Endothelial cell of umbilical vein (primary cell): ENCODE results near the gene CNTNAP2. TPM values are rescaled to one million over a fixed set of nuclear protein-coding genes. Genes with fewer than 3 reads are reported as not detected.

Experiments used
- BruUV-seq: library from RNA; stranded (reverse); fragments of 400-500 nt; replicated peaks from 2 replicates; lab custom pipeline; 2021; lab: Mats Ljungman, UMichigan
- CTCF ChIA-PET: fragments of 300-600, 350-600 bp; sonication (Branson Sonifier 250); formaldehyde crosslinking; loops from one replicate; lab custom pipeline; 2021; ENCODE audit warnings: antibody characterized with exemption, inconsistent platforms; lab: Charles Lee
- POLR2A ChIA-PET: fragments of 300-600, 350-600 bp; sonication (Branson Sonifier 250); formaldehyde crosslinking; loops from one replicate; lab custom pipeline; 2021; ENCODE audit warnings: antibody characterized with exemption, inconsistent platforms; lab: Charles Lee
- DNase-seq: peaks from one replicate; pipeline ENCODE4 v3.0.0-alpha.2; 2011; ENCODE audit warnings: low read depth, low spot score
- FAIRE-seq: peaks from 2 replicates; lab custom pipeline; 2011; peaks lifted over from hg19 to GRCh38; lab: Jason Lieb, UNC
- H2AFZ ChIP-seq: 2 replicates; pipeline ENCODE4 v1.6.0; 2012; ENCODE audit warnings: low read depth, low read length, control low read depth, inconsistent platforms
- H3K27ac ChIP-seq: 2 replicates; pipeline ENCODE4 v1.5.1; 2011; ENCODE audit warnings: low read depth, mild to moderate bottlenecking, control low read depth, low read length, moderate library complexity; ENCODE audit not compliant: insufficient read depth
- H3K27me3 ChIP-seq, 2 experiments: 2 replicates each; pipeline versions ENCODE4 v1.6.0 to v1.6.1; 2011; ENCODE audit warnings: low read length in 2 of 2, mixed read lengths in 1 of 2; ENCODE audit not compliant: control insufficient read depth in 2 of 2, insufficient read depth in 2 of 2
- H3K36me3 ChIP-seq, 2 experiments: 2 replicates in 1 of 2; 3 replicates in 1 of 2; pipeline ENCODE4 v1.5.1; 2011; ENCODE audit warnings: low read length in 2 of 2, mild to moderate bottlenecking in 1 of 2, moderate library complexity in 1 of 2; ENCODE audit not compliant: control insufficient read depth in 2 of 2, insufficient read depth in 2 of 2; ENCODE audit errors: extremely low read depth in 1 of 2
- H3K4me1 ChIP-seq: 3 replicates; pipeline ENCODE4 v1.5.1; 2011; ENCODE audit warnings: mild to moderate bottlenecking, low read length; ENCODE audit not compliant: control insufficient read depth, insufficient read depth; ENCODE audit errors: extremely low read depth
- H3K4me2 ChIP-seq: 2 replicates; pipeline ENCODE4 v1.6.1; 2011; ENCODE audit warnings: low read length, control low read depth, mixed read lengths; ENCODE audit not compliant: insufficient read depth
- H3K4me3 ChIP-seq, 3 experiments: fragments of 200-600 bp in 1 of 3; sonication (generic), shearing (Covaris generic) in 1 of 3; replicated peaks in 1 of 3; 2 replicates each; pipeline ENCODE4 v1.5.1; 2011 to 2016; ENCODE audit warnings: control low read depth in 3 of 3, low read length in 3 of 3, mild to moderate bottlenecking in 2 of 3, inconsistent platforms in 1 of 3, low read depth in 1 of 3, moderate library complexity in 1 of 3; ENCODE audit not compliant: insufficient read depth in 1 of 3
- H3K79me2 ChIP-seq: 2 replicates; pipeline ENCODE4 v1.6.0; 2012; ENCODE audit warnings: low read length, inconsistent platforms; ENCODE audit not compliant: control insufficient read depth, insufficient read depth
- H3K9ac ChIP-seq: replicated peaks from 2 replicates; pipeline ENCODE3; 2011; ENCODE audit warnings: low read length, control low read depth; ENCODE audit not compliant: insufficient read depth; ENCODE audit errors: extremely low read depth
- H3K9me1 ChIP-seq: replicated peaks from 3 replicates; pipeline ENCODE4 v1.6.0; 2011; ENCODE audit warnings: mild to moderate bottlenecking, low read length; ENCODE audit not compliant: control insufficient read depth, insufficient read depth; ENCODE audit errors: extremely low read depth
- H3K9me3 ChIP-seq: replicated peaks from 2 replicates; pipeline ENCODE4 v1.5.1; 2012; ENCODE audit warnings: low read length, inconsistent platforms; ENCODE audit not compliant: control insufficient read depth, insufficient read depth
- H4K20me1 ChIP-seq: replicated peaks from 2 replicates; pipeline ENCODE3; 2011; ENCODE audit warnings: mild to moderate bottlenecking, low read length; ENCODE audit not compliant: control insufficient read depth, insufficient read depth; ENCODE audit errors: extremely low read depth
- CTCF ChIP-seq, 2 donors: IDR thresholded peaks; 1 replicate in 1 of 2; 2 replicates in 1 of 2; pipeline ENCODE4 v1.5.1; 2011; ENCODE audit warnings: low read length in 2 of 2, mild to moderate bottlenecking in 2 of 2, moderate library complexity in 2 of 2, control low read depth in 1 of 2, inconsistent platforms in 1 of 2, low read depth in 1 of 2; ENCODE audit not compliant: insufficient read depth in 1 of 2; ENCODE audit errors: extremely low read depth in 1 of 2
- EZH2 ChIP-seq: IDR thresholded peaks from 2 replicates; pipeline ENCODE4 v1.6.1; 2012; ENCODE audit warnings: borderline replicate concordance, low read depth, mild to moderate bottlenecking, moderate library complexity, low read length, inconsistent platforms; ENCODE audit not compliant: severe bottlenecking
- FOS ChIP-seq: IDR thresholded peaks from 2 replicates; pipeline ENCODE4 v1.6.1; 2011; ENCODE audit warnings: mild to moderate bottlenecking, low read length, moderate library complexity, borderline replicate concordance; ENCODE audit not compliant: insufficient read depth
- GATA2 ChIP-seq: IDR thresholded peaks from 2 replicates; pipeline ENCODE4 v1.7.0; 2011; ENCODE audit warnings: low read depth, mild to moderate bottlenecking, moderate library complexity, mixed read lengths, low read length; ENCODE audit not compliant: insufficient read length, insufficient read depth
- JUN ChIP-seq: IDR thresholded peaks from 2 replicates; pipeline ENCODE4 v1.6.1; 2011; ENCODE audit warnings: borderline replicate concordance, low read depth; ENCODE audit not compliant: insufficient read length, insufficient read depth
- MAX ChIP-seq: IDR thresholded peaks from 2 replicates; pipeline ENCODE4 v1.6.1; 2011; ENCODE audit not compliant: insufficient read depth, insufficient read length
- MYC ChIP-seq: IDR thresholded peaks from one replicate; pipeline ENCODE4 v1.6.1; 2011; ENCODE audit warnings: mild to moderate bottlenecking, low read depth, low read length
- POLR2A ChIP-seq: IDR thresholded peaks from 2 replicates; pipeline ENCODE4 v1.6.1; 2012; ENCODE audit warnings: low read depth, mild to moderate bottlenecking, control low read depth, low read length
- POLR2AphosphoS5 ChIP-seq: IDR thresholded peaks from 2 replicates; pipeline ENCODE4 v1.6.1; 2012; ENCODE audit warnings: low read depth, mild to moderate bottlenecking, control low read depth, low read length, moderate library complexity; ENCODE audit not compliant: insufficient read depth
- dilution Hi-C: fragments of 300-500 bp; cut with MboI; formaldehyde crosslinking; loops from one replicate; pipeline ENCODE4 v1.15.0; 2019; ENCODE audit warnings: low sequenced_read_pairs; ENCODE audit not compliant: extremely low pct_ligation_motif_present
- intact Hi-C: fragments of 100-400 bp; cut with micrococcal nuclease; formaldehyde crosslinking; loops from one replicate; pipeline ENCODE4 v1.10.0; 2022
- polyA plus RNA-seq, 4 experiments: library from polyadenylated mRNA; depleted of rRNA in 3 of 4; stranded (reverse) in 3 of 4; unstranded in 1 of 4; fragments of >200 nt; gene quantifications; 2 replicates each; pipeline versions ENCODE4 v1.2.1 to v1.2.3, GENCODE V29; 2011 to 2012; ENCODE audit warnings: missing spikeins in 1 of 4
- total RNA-seq: library from RNA; stranded (reverse); gene quantifications from 2 replicates; pipeline ENCODE4 v1.2.3, GENCODE V29; 2021

CNTNAP2 gene
- total and polyA plus RNA-seq, 2 donors (not counting 3 experiments of a cell fraction or from before 2014, with no cell fraction given): not detected

GRCh38 chr7:148175512-148175911 is 2058.9 kb downstream of the CNTNAP2 start:
- Histone ChIP-seq H3K36me3 (no peaks in the 10 kb centered on the region), H3K9ac (no peak overlapping the region), H2AFZ (no peak overlapping the region), H3K27me3 (no peaks in the 10 kb centered on the region), H3K4me2 (no peak overlapping the region), H4K20me1 (no peaks in the 10 kb centered on the region), H3K4me3 (no peak overlapping the region), H3K79me2 (no peaks in the 10 kb centered on the region), H3K27ac (no peak overlapping the region), H3K4me1 (no peaks in the 10 kb centered on the region), H3K9me3 (peaks cover 3% of the 10 kb centered on the region), H3K9me1 (no peaks in the 10 kb centered on the region)
- TF ChIP-seq JUN (no peak), MAX (no peak), EZH2 (no peak), MYC (no peak), CTCF (IDR thresholded peaks at IDR 0.05; ENCODE audit: extremely low read depth in 1 of 2, insufficient read depth in 1 of 2, low read depth in 1 of 2, low read length in 2 of 2) (no peak), FOS (no peak), POLR2AphosphoS5 (no peak), POLR2A (no peak), GATA2 (no peak)
- dilution Hi-C loops (no loop called here), intact Hi-C loops (no loop called here)
- FAIRE-seq (no peak), DNase-seq (no peak)
- BruUV-seq: no TSS peak
- POLR2A ChIA-PET: no interaction called here
- CTCF ChIA-PET: no interaction called here
